Right lobe of liver (tissue), 6 donors: ENCODE measurements around the gene SLC15A3. TPM values are rescaled to one million over a fixed set of nuclear protein-coding genes. Genes with fewer than 3 reads are reported as not detected.
"Not testable (repeated sequence)": the region's sequence is repeated elsewhere in the genome, so short reads cannot be mapped to it uniquely, and the experiment has no call there.

Source experiments
- ATAC-seq, 4 donors: fragments of 200-7000 bp; cut with Tn5 transposase; one replicate each; pipeline ENCODE4 v1.9.1; 2020; ENCODE audit warnings: mild to moderate bottlenecking in 4 of 4, moderate library complexity in 4 of 4
- DNase-seq, 3 donors: peaks; one replicate each; pipeline ENCODE4 v3.0.0-alpha.2; 2020
- H3K27ac ChIP-seq, 3 donors: fragments of 200-600 bp; one replicate each; pipeline ENCODE4 v1.8.0; 2022
- H3K27me3 ChIP-seq, 2 donors: fragments of 200-600 bp; one replicate each; pipeline ENCODE4 v1.8.0; 2022
- H3K36me3 ChIP-seq, 4 donors: fragments of 200-600 bp; sonication (generic) in 1 of 4; one replicate each; pipeline versions ENCODE4 v1.5.1 to v1.8.0; 2017 to 2022; ENCODE audit warnings: control low read depth in 1 of 4
- H3K4me1 ChIP-seq, 4 donors: fragments of 200-600 bp; sonication (generic) in 1 of 4; one replicate each; pipeline versions ENCODE4 v1.5.1 to v1.8.0; 2017 to 2022; ENCODE audit warnings: control low read depth in 1 of 4
- H3K4me3 ChIP-seq, 3 donors: fragments of 200-600 bp; one replicate each; pipeline ENCODE4 v1.8.0; 2022
- H3K9me3 ChIP-seq, 4 donors: fragments of 200-600 bp; sonication (generic) in 1 of 4; one replicate each; pipeline versions ENCODE4 v1.5.1 to v1.8.0; 2017 to 2022; ENCODE audit warnings: control low read depth in 1 of 4
- POLR2A ChIP-seq: fragments of 450-650 bp; IDR thresholded peaks from one replicate; pipeline ENCODE4 v1.6.1; 2017; ENCODE audit warnings: antibody characterized with exemption, mild to moderate bottlenecking
- WGBS: methylation state at CpG from one replicate; pipeline ENCODE4 v1.1.6; 2018; ENCODE audit warnings: low coverage, low lambda C conversion rate; ENCODE audit not compliant: insufficient coverage; ENCODE audit errors: missing lambda C conversion rate; 5-methylcytosine and 5-hydroxymethylcytosine counted together
- intact Hi-C, 2 donors: fragments of 100-400 bp; cut with DNase I; formaldehyde crosslinking; loops; one replicate each; pipeline versions ENCODE4 v1.11.2 to v1.14.1; 2022
- total RNA-seq, 6 experiments: library from RNA; depleted of rRNA in 2 of 6; stranded (reverse); fragments of >200 nt in 2 of 6; fragmentation: NEBNext Ultra II Directional in 3 of 6; extraction: Animal tissue kit (Norgen Biotek cat#: 25700) in 3 of 6; gene quantifications; one replicate each; pipeline versions ENCODE4 v1.1.0 to v1.2.4, GENCODE V29; 2016 to 2023
- TF ChIP-seq, protein P1 (sequence below), 4 donors: fragments of 200-600 bp in 3 of 4; fragments of 450-650 bp in 1 of 4; IDR thresholded peaks; one replicate each; pipeline versions ENCODE4 v1.5.1 to v1.8.0; 2016 to 2022; ENCODE audit warnings: antibody characterized with exemption in 4 of 4, mild to moderate bottlenecking in 2 of 4
- donor health status: DM: no; HTN: yes; CAD: no.
- donor health status: DM: no; HTN: no; CAD: no.
- donor health status: DM: no; HTN: no; CAD: no.
- donor health status: DM: no; HTN: yes; CAD: no.
- donor health status: DM: no; HTN: yes; CAD: no.

SLC15A3 gene
- total RNA-seq, 6 experiments from 2014 or later: 7.2 to 22.2 (median 9.2) TPM

DNA sequence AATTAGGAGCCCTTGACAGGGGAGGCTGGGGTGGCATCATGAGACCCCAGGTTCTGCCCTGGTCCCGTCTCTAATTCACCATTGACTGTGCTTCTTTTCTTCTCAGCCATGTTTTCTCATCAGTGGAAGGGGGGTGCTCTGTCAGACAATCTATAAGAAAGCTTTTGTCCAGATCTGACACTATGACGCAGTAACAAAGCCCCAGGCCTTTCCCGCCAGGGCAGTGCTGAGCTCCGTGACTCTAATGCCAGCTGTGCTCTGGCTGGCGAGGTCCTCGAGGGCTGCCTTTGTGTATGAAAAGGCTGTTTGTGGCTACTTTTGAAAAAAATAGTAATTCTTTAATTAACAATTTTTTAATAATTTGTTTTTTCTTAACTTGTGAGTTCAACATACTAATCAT lies 22.8 kb upstream of the SLC15A3 start:
- Histone ChIP-seq H3K27ac (no peak overlapping the region), H3K36me3 (no peaks in the 10 kb centered on the region), H3K4me3 (no peak overlapping the region), H3K27me3 (no peaks in the 10 kb centered on the region), H3K9me3 (no peaks in the 10 kb centered on the region), H3K4me1 (no peaks in the 10 kb centered on the region)
- TF ChIP-seq, protein P1, sequence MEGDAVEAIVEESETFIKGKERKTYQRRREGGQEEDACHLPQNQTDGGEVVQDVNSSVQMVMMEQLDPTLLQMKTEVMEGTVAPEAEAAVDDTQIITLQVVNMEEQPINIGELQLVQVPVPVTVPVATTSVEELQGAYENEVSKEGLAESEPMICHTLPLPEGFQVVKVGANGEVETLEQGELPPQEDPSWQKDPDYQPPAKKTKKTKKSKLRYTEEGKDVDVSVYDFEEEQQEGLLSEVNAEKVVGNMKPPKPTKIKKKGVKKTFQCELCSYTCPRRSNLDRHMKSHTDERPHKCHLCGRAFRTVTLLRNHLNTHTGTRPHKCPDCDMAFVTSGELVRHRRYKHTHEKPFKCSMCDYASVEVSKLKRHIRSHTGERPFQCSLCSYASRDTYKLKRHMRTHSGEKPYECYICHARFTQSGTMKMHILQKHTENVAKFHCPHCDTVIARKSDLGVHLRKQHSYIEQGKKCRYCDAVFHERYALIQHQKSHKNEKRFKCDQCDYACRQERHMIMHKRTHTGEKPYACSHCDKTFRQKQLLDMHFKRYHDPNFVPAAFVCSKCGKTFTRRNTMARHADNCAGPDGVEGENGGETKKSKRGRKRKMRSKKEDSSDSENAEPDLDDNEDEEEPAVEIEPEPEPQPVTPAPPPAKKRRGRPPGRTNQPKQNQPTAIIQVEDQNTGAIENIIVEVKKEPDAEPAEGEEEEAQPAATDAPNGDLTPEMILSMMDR (IDR thresholded peaks at IDR 0.05): no peak
- no peak for TF ChIP-seq POLR2A
- intact Hi-C loops: no loop called here
- 77% methylated on average over 6 of the region's 6 CpGs for WGBS
- DNase-seq: no peak
- ATAC-seq: no peak

DNA sequence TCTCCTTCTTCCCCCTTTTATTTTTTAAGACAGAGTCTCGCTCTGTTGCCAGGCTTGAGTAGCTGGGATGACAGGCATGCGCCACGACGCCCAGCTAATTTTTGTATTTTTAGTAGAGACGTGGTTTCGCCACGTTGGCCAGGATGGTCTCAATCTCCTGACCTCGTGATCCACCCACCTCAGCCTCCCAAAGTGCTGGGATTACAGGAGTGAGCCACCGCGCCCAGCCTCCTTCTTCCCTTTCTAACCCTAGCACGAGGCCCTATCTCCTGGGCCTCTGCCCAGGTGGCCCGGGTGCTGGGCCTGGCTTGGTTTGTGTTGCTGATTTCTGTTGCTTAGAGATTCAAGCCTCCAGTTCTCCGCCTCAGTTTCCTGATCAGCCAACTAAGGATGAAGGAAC lies 22.3 kb upstream of the SLC15A3 start:
- H3K27ac ChIP-seq, H3K27me3 ChIP-seq, ATAC-seq, intact Hi-C loops, H3K4me1 ChIP-seq, DNase-seq, H3K36me3 ChIP-seq, H3K9me3 ChIP-seq, H3K4me3 ChIP-seq: not testable (repeated sequence)
- 62% methylated on average over 13 of the region's 13 CpGs for WGBS

DNA sequence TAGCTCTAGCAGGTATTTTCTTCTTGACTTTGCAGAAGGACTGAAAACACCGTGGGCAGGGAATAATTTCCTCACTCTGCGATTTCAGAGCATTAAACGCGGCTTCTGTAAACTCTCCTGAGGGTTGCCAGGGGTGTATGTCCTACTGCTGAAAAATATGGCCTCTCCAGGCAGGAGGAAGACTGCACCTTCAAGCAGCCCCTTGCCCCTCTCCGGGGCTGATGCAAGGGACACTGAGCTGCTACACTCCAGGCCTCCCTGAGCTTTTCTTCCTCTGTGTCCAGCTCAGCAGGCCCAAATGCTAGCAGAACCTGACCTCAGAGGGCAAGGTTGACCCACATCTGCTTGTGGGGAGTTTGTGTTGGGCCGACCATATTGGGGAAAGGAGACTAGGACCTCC lies 21.7 kb upstream of the SLC15A3 start:
- ATAC-seq (no peak), DNase-seq (no peak)
- TF ChIP-seq POLR2A: no peak
- TF ChIP-seq, protein P1 (IDR thresholded peaks at IDR 0.05): no peak
- Histone ChIP-seq H3K27me3 (no peaks in the 10 kb centered on the region), H3K9me3 (no peaks in the 10 kb centered on the region), H3K36me3 (no peaks in the 10 kb centered on the region), H3K4me1 (no peaks in the 10 kb centered on the region), H3K27ac (no peak overlapping the region), H3K4me3 (no peak overlapping the region)
- WGBS: 46% methylated on average over 3 of the region's 6 CpGs
- intact Hi-C loops: no loop called here

DNA sequence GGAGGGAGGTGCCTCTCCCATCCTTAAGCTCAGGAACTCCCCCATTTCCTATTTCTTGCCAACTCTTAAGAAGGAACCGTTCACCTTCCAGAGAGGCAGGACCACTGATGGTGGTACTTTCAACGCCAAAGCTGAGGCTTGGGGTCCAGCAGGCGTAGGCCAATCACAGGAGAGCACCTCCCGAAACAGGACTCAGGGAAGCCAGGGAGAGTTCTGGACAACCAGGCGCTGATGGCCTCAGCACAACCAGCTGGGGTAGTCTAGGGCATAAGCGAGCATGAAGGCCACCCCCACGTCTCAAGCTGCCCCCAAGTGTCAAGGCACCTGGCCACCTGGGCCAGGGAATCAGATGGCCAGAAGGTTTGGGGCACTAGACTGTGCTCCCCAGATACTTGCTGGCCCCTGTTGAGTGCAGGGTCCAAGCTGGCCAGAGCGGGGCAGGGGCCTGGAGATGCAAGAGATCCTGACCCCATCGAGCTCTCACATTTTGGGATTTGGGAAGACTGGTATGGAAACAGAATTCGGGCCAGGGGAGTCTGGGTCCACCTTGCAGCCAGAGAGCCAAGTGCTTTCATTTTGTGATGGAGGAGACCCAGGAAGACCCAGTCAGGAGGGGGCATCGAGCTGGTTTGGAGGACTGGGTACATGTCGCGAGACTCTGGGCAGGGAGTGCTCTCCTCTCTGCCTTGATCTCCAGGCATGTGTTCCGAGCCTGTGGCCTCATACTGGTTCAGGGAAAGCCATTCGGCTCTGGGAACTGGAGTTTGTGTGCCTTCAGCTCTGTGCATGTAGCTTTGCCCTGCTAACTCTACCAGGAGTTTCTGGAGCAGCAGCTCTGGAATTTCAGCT lies 20.4 kb upstream of the SLC15A3 start:
- Histone ChIP-seq H3K36me3 (no peaks in the 10 kb centered on the region), H3K9me3 (no peaks in the 10 kb centered on the region), H3K27me3 (no peaks in the 10 kb centered on the region), H3K4me1 (no peaks in the 10 kb centered on the region), H3K27ac (no peak overlapping the region), H3K4me3 (no peak overlapping the region)
- DNase-seq (no peak), ATAC-seq (peak in 1 of 4 donors; percentile 9)
- WGBS: 67% methylated on average over 8 of the region's 15 CpGs
- intact Hi-C loops: no loop called here
- TF ChIP-seq, protein P1 (IDR thresholded peaks at IDR 0.05): no peak
- TF ChIP-seq POLR2A: no peak

DNA sequence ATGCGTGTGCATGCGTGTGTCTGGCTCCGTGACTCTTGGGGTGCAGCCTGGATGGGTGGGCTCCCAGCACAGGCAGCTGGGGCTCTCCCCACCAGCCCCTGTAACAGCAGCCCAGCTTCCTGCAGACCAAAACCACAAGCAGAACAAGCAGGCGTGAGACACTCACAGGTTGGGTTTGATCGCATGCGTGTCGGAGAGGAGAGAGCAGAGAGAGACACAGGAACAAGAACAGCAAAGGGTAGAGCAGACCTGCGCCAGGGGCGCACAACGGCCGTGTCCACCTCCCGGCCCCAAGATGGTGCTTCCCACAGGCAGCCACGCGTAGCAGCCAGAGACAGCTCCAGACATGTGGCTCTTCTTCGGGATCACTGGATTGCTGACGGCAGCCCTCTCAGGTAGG lies 19.5 kb upstream of the SLC15A3 start, which contains the start of gene CD6:
CD6 (plus strand) TSS at position 161 of the 400 bp plus-strand sequence; CDS start at position 347, 186 bp downstream.
- intact Hi-C loops: no loop called here
- TF ChIP-seq POLR2A: no peak
- TF ChIP-seq, protein P1 (IDR thresholded peaks at IDR 0.05): no peak
- Histone ChIP-seq H3K36me3 (no peaks in the 10 kb centered on the region), H3K4me1 (no peaks in the 10 kb centered on the region), H3K27ac (no peak within 1 kb of the TSS), H3K27me3 (no peaks in the 10 kb centered on the region), H3K4me3 (no peak within 1 kb of the TSS), H3K9me3 (no peaks in the 10 kb centered on the region)
- peak in 2 of 4 donors; percentile 24 to 37 for ATAC-seq
- WGBS: 70% methylated on average over 11 of the region's 16 CpGs
- DNase-seq: no peak
